ENCODE results near the gene DROSHA.

Gene DROSHA

DNA sequence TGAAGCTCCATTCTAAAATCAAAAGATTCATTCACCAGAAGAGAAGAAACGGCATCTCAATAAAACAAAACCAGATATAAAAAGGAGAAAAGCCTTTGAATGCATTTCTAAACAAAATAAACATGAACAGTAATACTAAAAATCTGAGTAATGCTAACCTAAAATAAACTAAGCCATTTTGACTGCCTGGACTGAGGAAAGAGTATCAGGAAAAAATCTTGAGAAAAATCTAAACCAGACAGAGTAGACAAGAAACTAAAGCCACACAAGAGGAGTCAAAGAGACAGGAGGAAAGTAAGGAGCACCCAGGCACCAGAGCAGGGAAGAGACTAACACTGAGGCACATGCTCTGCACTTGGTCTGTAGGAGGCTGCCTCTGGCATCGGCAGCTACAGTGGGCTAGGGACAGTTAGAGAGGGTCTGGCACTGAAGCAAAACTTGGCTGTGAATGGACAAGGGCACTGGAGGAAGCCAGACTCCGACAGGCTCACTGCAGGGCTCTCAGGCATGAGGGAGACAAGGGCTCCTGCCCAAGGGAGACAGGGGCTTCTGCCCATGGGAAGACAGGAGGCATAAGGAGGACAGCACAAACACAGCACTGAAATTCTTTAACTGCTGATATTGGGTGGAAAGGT, 50.2 kb downstream of the DROSHA start:
- TF ChIP-seq, protein P1, sequence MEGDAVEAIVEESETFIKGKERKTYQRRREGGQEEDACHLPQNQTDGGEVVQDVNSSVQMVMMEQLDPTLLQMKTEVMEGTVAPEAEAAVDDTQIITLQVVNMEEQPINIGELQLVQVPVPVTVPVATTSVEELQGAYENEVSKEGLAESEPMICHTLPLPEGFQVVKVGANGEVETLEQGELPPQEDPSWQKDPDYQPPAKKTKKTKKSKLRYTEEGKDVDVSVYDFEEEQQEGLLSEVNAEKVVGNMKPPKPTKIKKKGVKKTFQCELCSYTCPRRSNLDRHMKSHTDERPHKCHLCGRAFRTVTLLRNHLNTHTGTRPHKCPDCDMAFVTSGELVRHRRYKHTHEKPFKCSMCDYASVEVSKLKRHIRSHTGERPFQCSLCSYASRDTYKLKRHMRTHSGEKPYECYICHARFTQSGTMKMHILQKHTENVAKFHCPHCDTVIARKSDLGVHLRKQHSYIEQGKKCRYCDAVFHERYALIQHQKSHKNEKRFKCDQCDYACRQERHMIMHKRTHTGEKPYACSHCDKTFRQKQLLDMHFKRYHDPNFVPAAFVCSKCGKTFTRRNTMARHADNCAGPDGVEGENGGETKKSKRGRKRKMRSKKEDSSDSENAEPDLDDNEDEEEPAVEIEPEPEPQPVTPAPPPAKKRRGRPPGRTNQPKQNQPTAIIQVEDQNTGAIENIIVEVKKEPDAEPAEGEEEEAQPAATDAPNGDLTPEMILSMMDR (conservative IDR thresholded peaks at IDR 0.05): no peak
- TF ChIP-seq ZFX (IDR thresholded peaks at IDR 0.05): no peak
- H3K27ac ChIP-seq: no peak overlapping the region

DNA sequence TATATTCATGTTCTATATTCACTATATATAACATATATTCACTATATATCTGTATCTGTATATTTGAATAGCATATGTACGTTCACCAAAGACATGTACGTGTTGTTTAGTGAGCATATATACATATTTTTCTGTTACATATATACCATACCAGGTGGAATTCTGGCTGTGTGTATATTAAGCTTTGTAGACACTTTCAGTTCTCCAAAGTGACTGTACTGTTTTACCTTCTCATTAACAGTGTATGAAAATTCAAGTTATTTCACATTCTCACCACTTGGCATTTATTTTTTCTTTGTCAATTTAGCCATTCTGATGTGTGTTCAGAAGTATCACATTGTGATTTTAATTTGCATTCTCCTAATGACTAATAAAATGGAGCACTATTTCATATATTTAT, 52.2 kb downstream of the DROSHA start:
- no peak for TF ChIP-seq ZFX (IDR thresholded peaks at IDR 0.05)
- TF ChIP-seq, protein P1 (conservative IDR thresholded peaks at IDR 0.05): no peak
- no peak overlapping the region for H3K27ac ChIP-seq

DNA sequence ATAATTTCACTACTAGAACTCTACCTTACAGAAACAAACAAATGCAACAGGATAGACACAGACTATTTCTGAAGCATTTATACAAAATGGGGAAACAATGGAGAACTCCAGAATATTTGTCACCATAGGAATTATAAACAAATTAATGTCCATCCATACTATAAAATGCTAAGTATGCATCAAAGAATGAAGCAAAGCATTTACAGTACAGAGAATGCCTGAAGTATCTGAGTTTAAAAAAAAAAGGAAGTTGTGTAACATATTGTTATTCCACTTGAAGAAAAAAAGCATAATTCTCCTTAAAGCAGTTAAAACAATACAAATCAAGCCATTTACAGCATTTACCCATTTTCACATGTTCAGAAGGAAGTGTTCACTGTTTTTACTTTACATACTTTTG, 53.0 kb downstream of the DROSHA start:
- no peak overlapping the region for H3K27ac ChIP-seq
- TF ChIP-seq, protein P1 (conservative IDR thresholded peaks at IDR 0.05): no peak
- TF ChIP-seq ZFX (IDR thresholded peaks at IDR 0.05): no peak

DNA sequence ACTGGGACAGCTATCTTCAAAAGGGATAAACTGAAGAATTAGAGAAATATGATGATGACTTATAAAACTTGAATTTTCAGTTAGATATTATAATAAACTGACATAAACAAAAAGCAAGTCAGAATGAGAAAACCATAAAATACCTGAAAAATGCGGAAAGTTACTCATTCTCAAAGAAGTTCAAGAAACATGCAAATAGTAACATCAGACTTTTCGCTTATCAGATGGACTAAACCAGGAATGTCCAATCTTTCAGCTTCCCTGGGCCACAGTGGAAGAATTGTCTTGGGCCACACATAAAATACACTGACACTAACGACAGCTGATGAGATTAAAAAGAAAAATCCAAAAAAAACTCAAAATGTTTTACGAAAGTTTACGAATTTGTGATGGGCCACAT, 53.9 kb downstream of the DROSHA start:
- no peak overlapping the region for H3K27ac ChIP-seq
- TF ChIP-seq, protein P1 (conservative IDR thresholded peaks at IDR 0.05): no peak
- TF ChIP-seq ZFX (IDR thresholded peaks at IDR 0.05): no peak

DNA sequence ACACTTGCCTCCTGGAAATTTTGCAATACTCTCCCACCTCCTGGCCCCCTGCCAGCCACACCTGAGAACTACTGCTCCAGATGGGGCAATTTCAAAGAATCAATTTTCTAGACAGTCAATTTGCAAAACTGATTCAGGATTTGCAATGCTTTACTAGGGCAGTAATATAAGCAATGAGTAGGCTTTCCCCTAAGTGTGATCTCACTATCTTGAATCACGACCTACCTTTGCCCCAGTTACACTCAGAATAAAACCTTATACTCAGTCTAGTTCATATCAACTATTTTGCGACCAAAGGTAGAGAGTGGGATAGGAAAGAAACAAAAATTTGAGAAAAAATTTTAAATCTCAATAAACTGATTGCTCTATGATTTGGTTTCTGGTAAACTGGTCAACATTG, 54.4 kb downstream of the DROSHA start:
- no peak for TF ChIP-seq ZFX (IDR thresholded peaks at IDR 0.05)
- TF ChIP-seq, protein P1 (conservative IDR thresholded peaks at IDR 0.05): no peak
- H3K27ac ChIP-seq: no peak overlapping the region

DNA sequence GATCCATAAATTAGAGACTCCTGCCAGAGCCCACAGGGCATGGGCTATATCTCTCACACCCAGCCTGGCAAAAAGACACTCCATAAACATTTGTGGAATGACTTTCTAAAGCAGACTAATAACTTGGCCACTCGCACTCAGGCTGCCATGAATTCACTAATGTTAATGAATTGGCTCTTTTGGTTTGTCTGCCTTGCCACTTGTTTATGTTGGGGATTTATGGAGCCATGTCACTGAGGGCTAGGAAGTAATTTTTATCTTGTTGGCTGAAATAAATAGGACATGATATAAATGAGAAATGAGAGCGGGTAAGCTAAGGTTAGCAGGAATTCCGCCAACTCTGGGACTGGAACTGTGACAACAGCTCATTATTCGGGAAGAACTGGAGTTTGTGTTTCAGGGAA, 55.2 kb downstream of the DROSHA start:
- no peak overlapping the region for H3K27ac ChIP-seq
- TF ChIP-seq, protein P1 (conservative IDR thresholded peaks at IDR 0.05): no peak
- TF ChIP-seq ZFX (IDR thresholded peaks at IDR 0.05): no peak

DNA sequence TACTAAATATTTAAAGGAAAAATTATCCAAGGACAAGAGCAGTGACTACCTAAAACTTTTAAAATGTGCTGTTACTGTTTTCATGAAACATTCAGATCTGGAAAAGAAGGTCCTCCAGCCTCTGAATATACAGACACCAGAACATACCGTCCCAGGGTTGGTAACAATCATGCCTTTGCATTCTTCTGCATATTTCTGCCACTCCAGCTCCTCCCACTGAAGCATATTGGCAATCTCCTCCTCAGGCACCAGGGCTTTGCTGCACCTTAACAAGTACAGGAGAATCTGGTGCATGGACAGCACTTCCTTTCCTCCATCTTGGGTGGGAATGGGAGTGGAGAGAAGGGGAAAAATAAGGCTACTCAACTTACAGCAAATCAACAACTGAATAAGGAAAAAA, 60.0 kb downstream of the DROSHA start:
- H3K27ac ChIP-seq: no peak overlapping the region

More for the DNA sequence above, 60.0 kb downstream of the DROSHA start:
- TF ChIP-seq, protein P1 (conservative IDR thresholded peaks at IDR 0.05): no peak
- TF ChIP-seq ZFX (IDR thresholded peaks at IDR 0.05): no peak

Measured in C4-2B (cell line).